ENCODE data around the gene SLC20A1.

SLC20A1 gene

GRCh38 chr2:112693596-112693995 lies 47.9 kb downstream of the SLC20A1 start:
- Histone ChIP-seq H3K4me3 (ENCODE audit: low read depth, low read length) (no peak overlapping the region), H3K27me3 (ENCODE audit: insufficient read depth, low read depth, severe bottlenecking) (no peaks in the 10 kb centered on the region), H3K27ac (no peak overlapping the region), H3K36me3 (no peaks in the 10 kb centered on the region), H3K9me3 (ENCODE audit: severe bottlenecking) (no peaks in the 10 kb centered on the region)
- no peak for DNase-seq
- no peak for TF ChIP-seq CTCF (IDR thresholded peaks at IDR 0.05; ENCODE audit: low read depth, low read length)

- H3K27me3 ChIP-seq (ENCODE audit: insufficient read depth, low read depth, severe bottlenecking) = no peaks in the 10 kb centered on the region
- no peak for TF ChIP-seq CTCF (IDR thresholded peaks at IDR 0.05; ENCODE audit: low read depth, low read length)
- no peaks in the 10 kb centered on the region for H3K9me3 ChIP-seq (ENCODE audit: severe bottlenecking)
- no peak overlapping the region for H3K27ac ChIP-seq
- DNase-seq = no peak
- no peaks in the 10 kb centered on the region for H3K36me3 ChIP-seq
- H3K4me3 ChIP-seq (ENCODE audit: low read depth, low read length) = no peak overlapping the region
These were observed 48.4 kb downstream of the SLC20A1 start for GRCh38 chr2:112694182-112694581.

- no peak for TF ChIP-seq CTCF (IDR thresholded peaks at IDR 0.05; ENCODE audit: low read depth, low read length)
- no peaks in the 10 kb centered on the region for H3K27me3 ChIP-seq (ENCODE audit: insufficient read depth, low read depth, severe bottlenecking)
- no peak overlapping the region for H3K27ac ChIP-seq
- no peaks in the 10 kb centered on the region for H3K9me3 ChIP-seq (ENCODE audit: severe bottlenecking)
- no peak overlapping the region for H3K4me3 ChIP-seq (ENCODE audit: low read depth, low read length)
- H3K36me3 ChIP-seq = no peaks in the 10 kb centered on the region
- no peak for DNase-seq
These were observed 53.2 kb downstream of the SLC20A1 start for GRCh38 chr2:112698834-112699515.

- no peak overlapping the region for H3K27ac ChIP-seq
- no peak for DNase-seq
- no peak overlapping the region for H3K4me3 ChIP-seq (ENCODE audit: low read depth, low read length)
- H3K9me3 ChIP-seq (ENCODE audit: severe bottlenecking) = no peaks in the 10 kb centered on the region
- no peak for TF ChIP-seq CTCF (IDR thresholded peaks at IDR 0.05; ENCODE audit: low read depth, low read length)
- no peaks in the 10 kb centered on the region for H3K36me3 ChIP-seq
- no peaks in the 10 kb centered on the region for H3K27me3 ChIP-seq (ENCODE audit: insufficient read depth, low read depth, severe bottlenecking)
These were observed 54.4 kb downstream of the SLC20A1 start for GRCh38 chr2:112699984-112700667.

- H3K9me3 ChIP-seq (ENCODE audit: severe bottlenecking) = no peaks in the 10 kb centered on the region
- no peak for DNase-seq
- TF ChIP-seq CTCF (IDR thresholded peaks at IDR 0.05; ENCODE audit: low read depth, low read length) = no peak
- H3K27ac ChIP-seq = no peak overlapping the region
- H3K36me3 ChIP-seq = no peaks in the 10 kb centered on the region
- H3K27me3 ChIP-seq (ENCODE audit: insufficient read depth, low read depth, severe bottlenecking) = no peaks in the 10 kb centered on the region
- H3K4me3 ChIP-seq (ENCODE audit: low read depth, low read length) = no peak overlapping the region
These were observed 55.3 kb downstream of the SLC20A1 start for GRCh38 chr2:112701052-112701451.

Measured in WERI-Rb-1 (cell line).